Amniotic epithelial cell (primary cell): Measurements from ENCODE around the gene CACNA2D3.

Source experiments
- DNase-seq: peaks from one replicate; pipeline ENCODE4 v3.0.0-alpha.2; 2010; ENCODE audit warnings: low read depth

The CACNA2D3 gene

DNA sequence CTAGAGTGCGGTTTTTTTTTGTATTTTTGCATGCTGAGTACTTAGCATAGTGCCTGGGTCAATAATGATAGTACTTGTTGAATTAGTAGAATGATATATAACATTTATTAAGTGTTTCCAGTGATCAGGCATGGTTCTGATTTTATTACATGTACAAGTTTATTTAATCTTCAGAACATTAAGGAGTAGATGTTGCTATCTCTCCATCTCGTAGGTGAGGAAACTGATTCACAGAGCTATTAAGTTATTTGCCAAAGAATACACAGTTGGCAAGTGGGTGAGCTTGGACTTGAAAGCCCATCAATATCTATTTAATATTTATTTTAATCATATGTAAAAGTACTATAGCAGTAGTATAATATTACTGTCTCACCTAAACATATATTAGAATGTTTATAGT is 219.5 kb downstream of the CACNA2D3 start:
- no peak for DNase-seq

DNA sequence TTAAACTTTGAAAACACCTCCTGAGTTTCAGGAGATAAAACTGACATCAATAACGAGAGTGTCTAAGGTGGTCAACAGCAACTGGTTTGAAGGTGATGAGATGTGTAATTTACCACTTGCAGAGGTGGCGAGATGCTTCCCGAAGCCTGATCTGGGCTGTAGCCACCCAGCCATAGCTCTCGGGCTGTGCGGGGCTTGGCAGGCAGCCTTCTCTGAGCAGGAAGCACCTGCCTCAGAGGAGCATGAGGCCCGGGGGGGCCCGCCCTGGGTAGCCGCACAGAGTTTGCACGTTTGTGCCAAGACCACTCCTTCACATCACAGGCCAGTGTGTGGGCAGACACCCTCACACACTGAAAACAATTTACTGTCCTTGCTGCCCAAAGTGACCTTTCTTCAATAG is 220.3 kb downstream of the CACNA2D3 start:
- no peak for DNase-seq

DNA sequence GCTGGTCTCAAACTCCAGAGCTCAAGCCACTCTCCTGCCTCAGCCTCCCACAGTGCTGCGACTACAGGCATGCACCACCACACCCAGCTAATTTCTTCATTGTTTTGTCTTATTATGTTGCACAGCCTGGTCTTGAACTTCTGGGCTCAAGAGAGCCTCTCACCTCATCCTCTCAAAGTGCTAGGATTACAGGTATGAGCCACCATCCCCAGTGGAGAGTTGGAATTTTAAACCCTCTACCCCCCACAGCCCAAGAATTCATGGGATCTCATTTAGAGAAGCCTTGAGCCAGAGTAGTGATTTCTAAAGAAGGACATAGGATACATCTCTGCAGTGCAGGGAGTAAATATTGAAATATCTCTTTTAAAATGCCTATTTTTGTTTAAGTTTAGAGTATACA is 221.1 kb downstream of the CACNA2D3 start:
- DNase-seq = no peak

DNA sequence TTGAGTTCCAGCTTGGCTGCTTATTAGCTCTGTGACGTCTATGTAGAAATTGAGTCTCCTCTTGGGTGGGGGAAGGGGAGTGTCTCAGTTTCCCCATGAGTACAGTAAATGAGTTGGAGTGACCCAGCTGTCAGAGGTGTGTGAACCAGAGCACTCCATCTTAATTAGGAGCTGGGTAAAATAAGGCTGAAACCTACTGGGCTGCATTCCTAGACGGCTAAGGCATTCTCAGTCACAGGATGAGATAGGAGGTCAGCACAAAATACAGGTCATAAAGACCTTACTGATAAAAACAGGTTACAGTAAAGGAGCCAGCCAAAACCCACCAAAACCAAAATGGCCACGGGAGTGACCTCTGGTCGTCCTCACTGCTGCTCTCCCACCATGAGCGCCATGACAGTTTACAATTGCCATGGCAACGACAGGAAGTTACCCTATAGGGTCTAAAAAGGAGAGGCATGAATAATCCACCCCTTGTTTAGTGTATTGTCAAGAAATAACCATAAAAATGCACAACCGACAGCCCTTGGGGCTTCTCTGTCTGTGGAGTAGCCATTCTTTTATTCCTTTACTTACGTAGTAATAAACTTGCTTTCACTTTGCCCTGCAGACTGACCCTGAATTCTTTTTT is 222.4 kb downstream of the CACNA2D3 start:
- no peak for DNase-seq

DNA sequence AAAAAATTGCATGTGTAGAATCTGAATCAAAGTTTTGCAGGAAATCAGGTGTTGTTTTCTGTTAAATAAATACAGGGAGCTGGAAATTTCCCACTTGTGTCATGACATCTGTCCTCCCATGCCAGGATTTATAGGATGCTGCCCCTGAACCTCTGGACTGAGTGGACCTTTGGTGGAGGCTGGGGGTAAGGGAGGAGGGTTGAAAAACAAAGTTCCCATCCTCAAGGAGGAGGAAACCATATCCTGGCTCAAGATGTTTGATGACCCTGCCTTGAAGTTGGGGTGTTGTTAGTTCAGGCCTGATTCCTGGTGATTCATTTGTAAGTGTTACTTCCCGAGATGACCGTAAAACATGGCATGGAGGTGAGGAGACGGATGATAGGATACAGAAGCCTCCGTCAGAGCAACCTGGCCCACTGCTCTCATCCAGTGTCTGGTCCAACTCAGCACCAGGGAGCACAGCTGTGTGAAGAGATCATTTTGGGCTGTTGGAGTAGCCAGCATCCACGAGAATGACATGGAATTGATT is 223.6 kb downstream of the CACNA2D3 start:
- DNase-seq = no peak

DNA sequence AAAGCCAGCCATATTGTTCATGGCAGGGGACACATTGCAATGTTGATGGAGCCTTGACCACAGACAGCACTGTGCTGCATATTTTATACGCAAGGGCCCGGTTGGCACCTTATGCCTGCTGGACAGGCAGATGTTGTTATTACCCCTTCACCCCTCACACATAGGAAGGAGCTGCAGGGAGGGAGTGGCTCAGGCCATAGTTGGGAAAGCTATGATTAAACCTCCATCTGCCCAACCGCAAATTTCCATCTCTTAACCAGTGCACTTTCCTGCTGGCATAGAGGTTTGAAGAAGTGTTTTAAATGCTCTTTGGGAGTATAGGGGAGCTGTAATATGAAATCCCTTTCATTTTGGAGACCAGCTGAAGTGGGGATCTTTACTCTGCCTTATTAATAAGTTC is 224.7 kb downstream of the CACNA2D3 start:
- no peak for DNase-seq

DNA sequence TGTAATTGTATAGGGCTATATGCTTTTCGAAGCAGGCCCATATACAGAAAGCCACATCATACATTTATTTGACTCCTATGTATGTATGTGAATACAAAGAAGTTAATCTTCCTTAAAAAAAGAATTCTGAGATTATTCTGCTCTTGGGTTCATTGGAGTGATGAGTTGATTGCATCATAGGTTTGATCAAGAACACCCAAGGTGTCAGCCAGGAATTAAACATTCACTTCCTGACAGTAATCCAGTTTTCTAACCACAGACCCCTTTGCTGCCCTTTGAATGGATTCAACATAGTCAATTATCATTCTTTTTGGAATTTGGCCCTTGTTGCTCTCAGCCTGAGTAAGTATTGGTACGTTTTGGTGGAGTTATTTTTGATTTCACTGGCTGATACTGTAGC is 225.6 kb downstream of the CACNA2D3 start:
- no peak for DNase-seq

DNA sequence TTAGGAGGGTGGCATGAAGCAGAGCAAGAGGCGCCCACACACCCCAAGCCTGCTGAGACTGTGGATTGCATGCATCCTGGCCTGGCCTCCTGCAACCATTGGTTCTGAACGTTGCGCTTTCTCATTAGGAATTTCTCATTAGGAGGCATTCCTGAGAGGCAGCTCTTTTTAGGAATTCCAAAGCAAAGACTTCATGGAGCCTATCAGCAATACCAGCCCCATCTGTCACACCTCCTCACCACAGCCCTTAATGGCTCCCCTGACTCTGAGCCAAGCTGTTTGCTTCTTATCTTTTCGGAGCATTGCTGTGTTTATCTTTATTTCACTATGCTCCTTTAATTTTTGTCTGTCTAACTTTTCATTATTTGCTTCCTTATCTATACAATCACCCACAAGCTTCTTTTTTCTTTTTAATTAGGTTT is 226.9 kb downstream of the CACNA2D3 start:
- no peak for DNase-seq

DNA sequence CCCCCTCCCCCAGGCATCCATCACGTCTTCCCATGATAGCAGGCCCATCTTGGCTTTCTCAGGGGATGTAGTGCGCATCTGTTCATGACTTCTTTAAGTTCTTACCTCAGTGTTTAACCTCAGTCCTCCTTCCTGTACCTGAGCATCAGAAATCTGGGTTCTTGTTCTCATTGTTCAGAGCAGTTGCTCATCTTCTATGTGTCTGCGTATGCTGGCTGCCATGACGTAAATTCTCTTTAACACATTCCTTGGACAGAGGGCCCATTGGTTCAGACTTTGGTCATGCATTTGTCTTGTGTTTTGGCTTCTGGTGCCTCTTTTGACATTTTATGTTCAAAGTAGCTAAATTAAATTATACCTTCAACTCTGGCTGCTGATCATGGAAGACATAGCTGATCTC is 227.3 kb downstream of the CACNA2D3 start:
- DNase-seq = no peak

DNA sequence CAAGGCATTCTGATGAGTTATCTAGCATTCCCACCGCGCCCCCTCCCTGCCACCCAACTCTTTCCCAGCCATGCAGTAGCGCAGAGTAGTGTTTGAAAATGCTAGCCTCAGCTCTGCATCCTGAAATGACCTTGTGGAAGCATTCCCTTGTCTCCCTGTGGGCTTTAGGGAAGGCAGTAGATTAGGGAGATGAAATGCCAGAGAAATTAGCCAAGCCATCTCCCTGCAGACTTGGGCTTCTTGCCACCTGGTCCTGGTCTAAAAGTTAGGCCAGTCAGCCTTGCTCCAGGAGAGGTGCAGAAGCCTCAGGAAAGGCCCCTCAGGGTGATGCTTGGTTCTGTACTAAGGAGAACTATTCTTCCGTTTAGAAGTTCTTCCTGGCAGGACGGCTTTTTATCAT is 231.2 kb downstream of the CACNA2D3 start:
- no peak for DNase-seq

DNA sequence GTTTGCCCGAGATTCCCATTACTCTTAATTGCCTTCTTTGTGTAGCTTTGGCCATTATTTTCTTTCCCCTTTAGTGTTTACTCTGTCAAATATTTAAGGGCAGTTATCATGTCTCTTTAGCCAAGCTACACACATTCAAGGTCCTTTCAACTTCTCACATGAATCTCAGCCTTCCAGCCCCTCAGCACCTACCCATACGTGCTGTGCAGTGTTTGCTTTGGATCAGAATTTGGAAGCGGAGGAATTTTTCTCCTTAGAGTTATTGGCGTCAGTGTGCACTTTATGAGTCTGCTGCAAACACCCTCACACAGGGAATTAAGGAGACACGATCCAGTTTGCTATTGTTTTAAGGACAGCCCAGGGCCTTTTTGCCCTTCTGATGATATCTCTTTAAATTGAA is 231.6 kb downstream of the CACNA2D3 start:
- DNase-seq = no peak

DNA sequence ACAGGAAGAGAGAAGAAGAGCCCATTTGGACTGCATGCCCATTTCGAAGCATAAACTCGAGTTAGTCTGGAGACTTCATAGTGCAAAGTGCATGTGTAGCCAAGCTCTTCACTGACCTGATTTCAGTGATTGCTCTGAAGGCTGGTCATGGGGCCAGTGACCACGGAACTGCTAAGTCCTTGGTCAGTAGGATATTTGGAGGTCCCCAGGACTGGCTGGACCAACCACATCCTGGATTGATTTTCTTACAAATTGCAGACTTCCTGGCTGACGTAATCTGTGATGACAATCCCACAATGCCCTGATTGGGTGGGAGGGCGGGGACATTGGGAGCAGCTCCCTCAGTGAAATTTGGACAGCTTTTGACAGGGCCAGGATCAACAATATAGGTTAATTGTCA is 233.4 kb downstream of the CACNA2D3 start:
- DNase-seq = no peak

DNA sequence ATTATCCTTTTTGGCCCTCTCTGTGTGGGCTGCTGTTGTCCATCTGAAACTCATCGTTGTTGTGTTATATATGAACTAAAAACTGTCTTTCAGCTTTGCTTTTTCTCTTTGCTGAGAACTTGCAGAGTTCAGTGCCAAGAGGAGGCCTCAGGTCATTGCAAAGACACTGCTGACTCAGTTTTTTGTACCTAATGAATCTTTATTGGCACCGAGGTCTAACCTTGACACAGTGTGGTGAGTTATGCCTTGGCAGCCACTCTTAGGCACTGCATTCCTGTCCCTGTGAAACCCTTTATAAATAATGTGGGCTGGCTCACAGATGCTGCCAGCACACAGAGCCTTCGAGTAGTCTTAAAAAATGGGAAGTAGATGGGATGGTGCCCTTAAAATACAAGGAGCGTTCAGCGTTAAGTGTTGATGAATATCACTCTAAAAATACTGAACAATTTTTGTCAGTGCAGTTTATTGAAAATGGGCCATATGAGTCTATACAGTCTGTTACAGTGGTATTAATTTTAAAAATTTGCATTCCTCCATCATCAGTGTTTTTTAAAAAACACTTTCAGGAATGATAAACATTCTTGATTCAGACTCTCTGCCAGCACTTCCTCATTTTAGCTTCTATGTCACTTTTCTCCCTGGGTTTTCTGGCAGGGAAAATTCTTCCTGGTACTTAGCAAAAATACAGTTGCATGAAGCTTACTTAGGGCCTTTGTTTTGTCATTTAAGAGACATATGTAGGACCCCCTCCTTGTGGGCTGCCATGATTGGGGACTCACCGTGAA is 234.1 kb downstream of the CACNA2D3 start:
- no peak for DNase-seq

DNA sequence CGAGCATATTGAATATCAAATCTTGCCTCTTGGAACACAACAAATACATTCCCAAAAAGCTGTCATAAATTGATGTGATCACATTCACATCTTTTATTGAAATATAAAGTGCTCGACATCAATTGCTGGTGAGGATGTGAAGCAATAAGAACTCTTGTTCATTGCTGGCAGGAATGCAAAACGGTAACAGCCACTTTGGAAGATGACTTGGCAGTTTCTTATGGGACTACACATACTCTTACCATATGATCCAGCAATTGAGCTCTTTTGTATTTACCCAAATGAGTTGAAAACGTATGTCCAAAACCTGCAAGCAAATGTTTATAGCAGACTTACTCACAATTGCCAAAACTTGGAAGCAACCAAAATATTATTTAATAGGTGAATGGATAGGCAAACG is 234.9 kb downstream of the CACNA2D3 start:
- DNase-seq = no peak

DNA sequence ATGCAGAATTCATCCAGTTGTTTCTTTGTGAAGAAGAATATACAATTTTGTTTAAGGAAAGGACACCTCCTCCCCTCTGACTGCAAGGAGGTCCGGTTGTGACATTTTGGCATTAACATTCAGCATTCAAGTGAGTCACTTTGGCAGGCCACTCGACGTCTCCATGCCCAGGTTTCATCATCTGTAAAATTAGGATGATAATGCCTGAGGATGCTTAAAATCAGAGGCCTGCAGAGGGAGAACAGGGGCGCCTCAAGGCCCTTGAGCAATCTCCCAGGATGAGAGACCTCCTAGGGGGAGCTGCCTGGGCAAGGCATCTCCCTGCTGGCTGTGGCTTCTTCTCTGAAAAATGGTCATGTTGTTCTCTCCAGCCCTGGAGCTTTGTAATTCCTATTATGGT is 236.0 kb downstream of the CACNA2D3 start:
- no peak for DNase-seq

DNA sequence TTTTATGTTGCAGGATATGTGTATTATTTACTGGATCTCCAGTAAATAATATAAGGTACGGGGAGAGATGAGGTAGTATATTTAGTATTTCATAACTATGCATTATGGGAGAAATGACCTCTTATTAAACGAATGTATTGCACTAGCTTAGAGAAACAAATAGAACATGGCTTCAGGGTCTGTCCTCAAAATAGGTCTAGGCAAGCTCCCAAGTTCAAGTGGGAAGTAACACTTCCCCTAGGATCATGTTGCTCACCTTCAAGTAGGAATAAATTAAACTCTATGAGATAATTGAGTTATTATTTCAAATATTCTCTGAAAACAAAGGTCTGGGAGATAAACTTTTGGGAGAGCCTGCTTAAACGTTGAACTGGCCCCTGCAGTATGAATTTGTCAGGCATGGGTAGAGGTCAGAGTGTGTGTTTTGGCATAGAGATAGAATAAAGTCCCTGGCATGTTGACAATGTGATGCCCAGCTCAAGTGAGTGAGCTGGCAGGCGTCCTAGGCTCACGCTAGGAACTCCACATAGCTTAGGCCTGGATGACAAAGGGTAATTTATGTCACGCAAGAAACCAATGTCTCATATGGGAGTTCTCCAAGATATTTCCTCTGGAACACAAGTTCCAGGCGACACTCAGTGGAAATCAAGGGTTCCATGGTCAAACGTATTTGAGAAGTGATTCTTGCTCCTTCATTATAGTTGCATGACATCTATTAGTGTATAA is 236.8 kb downstream of the CACNA2D3 start:
- DNase-seq = no peak

DNA sequence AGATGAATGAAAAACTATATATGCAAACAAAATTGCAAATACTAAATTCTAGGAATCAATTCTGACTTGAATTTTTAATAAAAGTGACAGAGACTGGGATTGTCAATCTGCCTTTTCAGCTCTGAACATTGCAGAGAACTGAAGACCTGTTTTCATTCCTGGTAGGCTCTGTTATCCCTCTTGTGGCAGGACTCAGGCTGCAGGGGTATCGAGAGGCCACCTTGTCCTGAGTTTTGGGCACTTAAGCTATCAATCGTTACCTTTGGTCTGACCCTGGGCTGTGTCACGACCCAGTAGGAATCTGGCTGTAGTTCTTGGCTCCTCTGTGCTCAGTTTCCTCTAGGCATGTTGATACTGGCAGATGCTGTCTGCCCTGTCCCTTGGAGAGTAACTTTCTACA is 238.0 kb downstream of the CACNA2D3 start:
- no peak for DNase-seq

DNA sequence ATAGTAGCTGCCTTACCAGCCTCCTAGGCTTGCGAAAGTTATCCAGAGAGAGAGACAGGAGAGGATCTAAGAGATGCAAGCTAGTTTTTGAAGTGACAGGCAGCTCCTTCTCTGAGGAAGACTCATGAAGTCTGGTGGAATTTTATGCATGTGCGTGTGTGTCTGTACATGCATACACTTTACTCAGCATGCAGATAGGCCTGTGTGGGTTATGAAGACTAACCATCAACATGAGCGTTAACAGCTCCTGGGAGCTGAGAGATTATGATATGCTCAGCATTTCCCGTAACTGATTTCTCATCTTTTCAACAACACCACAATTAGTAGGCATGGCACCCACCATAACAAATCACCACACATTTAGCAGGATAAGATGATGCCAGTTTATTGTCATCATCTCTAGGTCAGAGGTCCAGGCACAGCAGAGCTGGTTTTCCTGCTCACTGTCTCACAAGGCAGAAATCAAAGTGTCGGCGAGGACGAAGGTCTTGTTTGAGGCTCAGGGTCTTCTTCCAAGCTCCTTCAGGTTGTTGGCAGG is 239.5 kb downstream of the CACNA2D3 start:
- no peak for DNase-seq

DNA sequence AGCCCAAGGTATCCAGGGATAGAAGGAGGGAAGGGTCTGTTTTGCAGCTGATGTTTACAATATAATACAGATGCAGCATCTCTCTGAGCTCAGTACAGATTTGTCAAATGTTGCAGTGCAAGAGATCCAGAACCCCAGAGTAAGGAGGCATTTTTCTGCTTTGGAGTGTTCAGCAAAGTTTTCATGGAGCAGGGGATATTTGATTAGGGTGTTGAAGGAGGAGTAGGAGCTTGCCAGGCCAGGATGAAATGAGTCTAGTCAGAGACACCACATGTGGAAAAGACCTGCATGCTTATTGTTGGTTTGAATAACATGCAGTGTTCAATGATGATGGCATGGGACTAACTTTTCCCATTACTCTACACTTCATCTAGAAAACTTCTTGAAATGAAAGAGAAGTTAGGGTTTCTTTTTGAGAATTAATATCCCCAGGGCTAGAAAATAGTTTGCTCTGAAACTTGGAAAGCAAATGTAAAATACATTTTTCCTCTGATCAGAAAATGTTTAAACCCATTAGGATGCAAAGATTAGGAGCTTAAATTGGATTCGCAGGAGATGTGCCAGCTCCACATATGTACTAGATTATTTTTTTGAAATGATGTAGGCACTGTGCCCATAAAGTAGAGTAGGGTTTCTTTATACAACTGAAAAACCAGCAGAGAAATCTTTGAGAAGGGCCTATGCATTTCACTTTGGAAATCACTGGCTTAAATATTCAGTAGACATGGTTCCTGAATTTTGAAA is 243.8 kb downstream of the CACNA2D3 start:
- no peak for DNase-seq

DNA sequence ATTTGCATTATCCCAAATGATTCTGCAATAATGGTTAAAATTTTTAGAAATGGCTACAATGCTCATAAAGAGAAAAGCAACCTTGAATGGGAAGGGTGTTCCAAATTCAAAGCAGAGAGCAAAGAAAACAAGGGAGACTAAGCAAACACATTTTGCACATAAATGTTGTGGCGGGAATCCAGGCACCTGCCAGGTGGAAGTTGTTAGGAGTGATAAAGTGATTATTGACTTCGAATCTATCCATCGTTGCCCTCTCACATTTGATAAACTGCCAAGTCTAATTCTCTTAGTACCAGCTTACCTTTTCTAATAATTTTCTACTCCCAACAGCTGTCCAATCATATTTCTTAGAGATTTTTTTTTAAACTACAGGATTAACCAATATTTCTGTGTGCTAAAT is 244.5 kb downstream of the CACNA2D3 start:
- DNase-seq = no peak

DNA sequence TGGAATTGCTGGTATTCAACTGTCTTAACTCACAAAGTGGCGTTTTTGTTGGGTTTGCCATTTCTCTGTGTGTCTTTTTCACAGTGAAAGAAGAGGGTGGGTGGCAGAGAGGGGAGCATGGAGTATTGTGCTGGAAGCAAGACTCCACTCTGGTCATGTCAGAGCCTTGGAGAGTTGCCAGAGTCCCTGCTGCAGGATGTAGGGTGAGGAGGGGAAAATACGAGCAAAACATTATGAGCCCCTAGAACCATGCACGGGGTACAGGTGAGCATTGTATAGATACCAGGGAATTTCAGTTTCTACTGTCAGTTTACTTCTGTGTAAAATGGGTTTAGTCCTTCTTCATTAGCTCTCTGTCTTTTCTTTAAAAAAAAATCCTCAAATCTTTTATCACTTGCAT is 249.9 kb downstream of the CACNA2D3 start:
- DNase-seq = no peak
